ENCODE measurements around the gene TMX4.

DNA sequence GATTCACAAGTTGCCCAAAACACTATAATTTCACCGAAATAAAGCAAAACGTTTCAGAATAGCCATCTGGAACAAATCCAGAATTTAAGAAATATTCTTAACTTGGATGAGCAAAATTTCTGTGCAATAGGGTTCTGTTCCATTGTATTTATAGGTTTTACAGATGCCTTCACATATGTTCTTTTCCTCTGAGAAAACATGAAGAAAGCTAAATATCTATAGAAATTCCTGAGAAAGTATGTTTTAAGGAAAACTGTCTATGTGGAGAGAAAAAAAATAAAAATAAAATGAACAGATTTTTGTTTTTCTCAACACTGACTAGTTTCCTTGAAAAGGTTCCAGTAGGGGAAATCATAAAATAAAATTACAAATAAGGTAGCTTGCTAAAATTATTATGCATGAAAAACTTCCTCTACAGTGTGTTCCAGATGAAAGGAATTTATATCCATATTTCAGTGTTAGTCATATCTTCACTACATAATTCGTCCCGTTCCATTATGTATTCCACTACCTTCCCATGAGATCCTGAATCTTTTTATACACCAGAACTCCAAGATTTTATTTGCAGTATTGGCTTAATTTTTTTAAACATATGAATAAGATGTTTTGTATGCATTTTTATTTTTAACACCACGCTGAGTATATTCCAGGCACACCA lies 42.4 kb upstream of the TMX4 start:
- TF ChIP-seq POLR2A (IDR thresholded peaks at IDR 0.05; ENCODE audit: low read length) (no peak), GATA1 (IDR thresholded peaks at IDR 0.05; ENCODE audit: low read depth, low read length) (no peak)

Measured in erythroblast (primary cell).